GM12864 (cell line): ENCODE results near the gene PPP1R9A.

Experiments
- DNase-seq: peaks from one replicate; pipeline ENCODE4 v3.0.0-alpha.2; 2011; ENCODE audit warnings: low read depth
- H3K4me3 ChIP-seq: 2 replicates; pipeline ENCODE4 v1.5.1; 2011; ENCODE audit warnings: mild to moderate bottlenecking, low read depth, low read length, control low read depth
- CTCF ChIP-seq: IDR thresholded peaks from 2 replicates; pipeline ENCODE4 v1.5.1; 2011; ENCODE audit warnings: low read depth, mild to moderate bottlenecking, moderate library complexity, low read length, control low read depth, inconsistent platforms; ENCODE audit errors: missing control alignments

Gene PPP1R9A

GRCh38 chr7:95318501-95319100 lies 411.2 kb downstream of the PPP1R9A start:
- TF ChIP-seq CTCF, result no peak
- H3K4me3 ChIP-seq, result no peak overlapping the region
- no peak for DNase-seq

GRCh38 chr7:95319570-95319969 lies 412.2 kb downstream of the PPP1R9A start:
- DNase-seq, result no peak
- no peak overlapping the region for H3K4me3 ChIP-seq
- no peak for TF ChIP-seq CTCF

- no peak for TF ChIP-seq CTCF
- H3K4me3 ChIP-seq, result no peak overlapping the region
- no peak for DNase-seq
Observed at GRCh38 chr7:95320651-95321050, 413.3 kb downstream of the PPP1R9A start.

- TF ChIP-seq CTCF, result no peak
- DNase-seq, result no peak
- H3K4me3 ChIP-seq, result no peak overlapping the region
Observed at GRCh38 chr7:95321720-95322119, 414.3 kb downstream of the PPP1R9A start.

- TF ChIP-seq CTCF, result no peak
- H3K4me3 ChIP-seq, result no peak overlapping the region
- no peak for DNase-seq
Observed at GRCh38 chr7:95322396-95322795, 415.0 kb downstream of the PPP1R9A start.

GRCh38 chr7:95322854-95323253 lies 415.5 kb downstream of the PPP1R9A start:
- no peak for DNase-seq
- no peak for TF ChIP-seq CTCF
- H3K4me3 ChIP-seq, result no peak overlapping the region

GRCh38 chr7:95323410-95324129 lies 416.2 kb downstream of the PPP1R9A start:
- no peak for DNase-seq
- H3K4me3 ChIP-seq, result no peak overlapping the region
- TF ChIP-seq CTCF, result no peak
